ENCODE data around the gene PKMYT1.

Gene PKMYT1

DNA sequence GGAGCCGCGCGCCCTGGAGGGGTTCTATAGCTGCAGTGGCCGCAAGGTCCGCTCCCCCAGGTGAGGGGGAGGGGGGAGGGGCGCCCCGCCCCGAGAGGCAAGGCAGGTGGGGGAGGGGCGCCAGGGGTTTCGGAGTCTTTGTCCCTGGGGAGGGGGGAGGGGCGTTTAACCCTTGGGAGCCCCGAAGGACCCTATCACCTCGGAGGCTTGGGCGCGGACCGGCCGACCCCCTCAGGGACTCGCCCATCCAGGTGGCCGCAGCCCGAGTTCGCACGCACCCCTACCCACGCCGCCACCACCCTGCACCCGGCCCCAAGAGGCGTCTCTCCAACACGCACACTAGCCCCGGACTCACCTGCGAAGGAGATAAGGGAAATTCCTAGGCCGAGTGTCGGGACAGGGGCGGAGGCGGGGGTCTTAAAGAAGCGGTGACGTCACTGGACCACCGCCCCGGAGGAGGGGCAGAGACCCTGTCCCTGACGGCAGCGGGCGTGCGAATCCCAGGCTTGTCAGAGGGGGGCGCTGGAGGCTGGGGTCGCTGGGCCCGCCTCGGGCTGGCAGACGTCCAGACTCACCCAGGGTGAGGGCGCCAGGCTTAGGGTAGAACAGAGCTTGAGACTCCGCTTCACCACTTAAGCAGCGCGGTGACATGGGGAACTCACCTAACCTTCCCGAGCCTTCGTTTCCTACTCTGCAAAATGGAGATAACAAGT lies 37.7 kb upstream of the PKMYT1 start, which contains the start of gene CLDN6:
Gene CLDN6, minus strand, starts transcription at position 390 of the 713 bp plus-strand sequence. CDS start 2,162 bp downstream, outside the sequence.
- peak; percentile 79 for DNase-seq (ENCODE audit: low spot score)

- DNase-seq (ENCODE audit: low spot score), result no peak
Measured at GRCh38 chr16:3017344-3017743, 37.1 kb upstream of the PKMYT1 start.

- no peak for DNase-seq (ENCODE audit: low spot score)
Measured at GRCh38 chr16:3015865-3016521, 35.7 kb upstream of the PKMYT1 start.

- no peak for DNase-seq (ENCODE audit: low spot score)
Measured at GRCh38 chr16:3014971-3015370, 34.7 kb upstream of the PKMYT1 start.

DNA sequence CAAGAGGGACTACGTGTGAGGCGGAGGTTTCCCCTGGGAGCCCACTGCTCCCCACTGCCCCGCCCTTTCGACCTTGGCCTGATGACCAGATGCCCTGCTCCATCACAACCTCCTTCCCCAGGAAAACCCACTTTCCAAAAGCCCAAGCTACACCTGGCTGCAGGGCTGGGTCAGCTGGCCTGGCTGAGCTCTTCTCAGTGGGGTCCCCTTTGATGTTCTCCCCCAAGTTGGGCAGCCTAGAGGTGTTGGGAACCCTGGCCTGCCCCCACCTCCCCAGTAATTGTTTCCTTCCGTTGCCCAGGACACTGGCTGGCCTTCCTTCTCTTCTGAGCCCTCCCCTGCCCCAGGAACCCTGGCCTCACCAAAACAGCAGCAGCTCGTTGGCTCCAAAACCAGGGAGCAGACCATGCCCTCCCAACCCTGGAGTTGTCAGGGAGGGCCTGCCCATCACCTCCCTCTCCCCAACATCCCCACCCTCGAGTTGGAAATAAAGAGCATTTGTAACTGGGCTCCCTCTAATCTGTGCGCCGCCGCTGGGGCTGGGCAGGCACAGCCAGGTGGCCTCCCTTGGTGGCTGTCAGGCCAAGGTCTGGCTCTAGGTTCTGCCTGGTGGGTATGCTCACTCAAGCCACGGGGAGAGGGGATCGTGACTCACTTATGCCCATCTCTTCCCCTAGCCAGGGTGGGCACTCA lies 33.9 kb upstream of the PKMYT1 start:
- no peak for DNase-seq (ENCODE audit: low spot score)

DNA sequence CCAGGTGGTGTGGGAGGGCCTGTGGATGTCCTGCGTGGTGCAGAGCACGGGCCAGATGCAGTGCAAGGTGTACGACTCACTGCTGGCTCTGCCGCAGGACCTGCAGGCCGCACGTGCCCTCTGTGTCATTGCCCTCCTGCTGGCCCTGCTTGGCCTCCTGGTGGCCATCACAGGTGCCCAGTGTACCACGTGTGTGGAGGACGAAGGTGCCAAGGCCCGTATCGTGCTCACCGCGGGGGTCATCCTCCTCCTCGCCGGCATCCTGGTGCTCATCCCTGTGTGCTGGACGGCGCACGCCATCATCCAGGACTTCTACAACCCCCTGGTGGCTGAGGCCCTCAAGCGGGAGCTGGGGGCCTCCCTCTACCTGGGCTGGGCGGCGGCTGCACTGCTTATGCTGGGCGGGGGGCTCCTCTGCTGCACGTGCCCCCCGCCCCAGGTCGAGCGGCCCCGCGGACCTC lies 33.3 kb upstream of the PKMYT1 start:
- no peak for DNase-seq (ENCODE audit: low spot score)

DNA sequence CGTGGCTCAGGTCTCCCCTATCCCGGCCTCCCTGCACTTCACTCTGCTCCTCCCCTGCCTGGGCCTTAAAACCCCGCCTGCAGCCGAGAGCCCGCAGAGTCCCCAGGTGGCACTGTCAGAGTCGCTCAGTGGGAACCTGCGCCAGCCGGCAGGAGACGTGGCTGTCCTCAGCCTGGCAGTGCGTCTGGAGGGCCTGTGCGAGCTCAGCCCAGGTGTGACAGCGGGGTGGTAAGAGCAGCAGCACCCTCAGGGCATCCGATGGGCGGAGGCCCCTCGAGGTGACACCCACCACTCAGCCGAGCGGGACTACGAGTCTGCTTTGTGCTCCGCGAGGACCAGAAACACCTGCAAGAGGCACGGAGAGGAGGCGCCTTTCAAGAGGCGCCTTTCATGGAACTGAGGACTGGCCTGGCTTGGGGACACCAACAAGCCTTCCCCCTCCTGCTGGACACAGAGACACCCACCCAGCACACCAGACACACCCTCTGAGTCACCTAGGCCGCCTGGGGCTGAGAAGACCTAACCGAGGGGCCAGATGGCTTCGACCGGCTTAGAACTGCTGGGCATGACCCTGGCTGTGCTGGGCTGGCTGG lies 32.7 kb upstream of the PKMYT1 start, which contains the start of gene CLDN9:
Gene CLDN9, plus strand, starts transcription at position 96 of the 593 bp plus-strand sequence. Its CDS starts 440 bp downstream, at position 536.
- DNase-seq (ENCODE audit: low spot score), result no peak

DNA sequence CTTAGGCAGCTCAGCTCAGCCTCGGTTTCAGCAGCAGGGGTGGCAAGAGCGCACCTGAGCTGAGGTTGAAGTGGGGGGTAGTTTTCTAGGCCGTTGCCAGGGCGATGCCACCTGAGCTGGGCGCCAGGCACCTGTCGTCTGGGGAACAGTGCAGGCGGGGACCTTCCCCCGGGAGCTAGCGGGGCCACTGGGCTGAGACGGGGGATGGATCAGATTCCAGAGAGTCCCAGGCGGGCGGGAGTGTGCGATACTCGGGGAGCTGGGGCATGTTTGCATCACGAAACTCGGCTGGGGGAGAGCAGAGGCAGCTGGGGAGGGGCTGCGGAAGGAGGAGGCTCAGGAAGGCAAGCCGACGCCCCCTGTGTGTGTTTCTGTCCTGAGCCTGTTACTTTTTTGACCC lies 32.0 kb upstream of the PKMYT1 start:
- no peak for DNase-seq (ENCODE audit: low spot score)

- DNase-seq (ENCODE audit: low spot score), result no peak
Measured at GRCh38 chr16:3010510-3010909, 30.3 kb upstream of the PKMYT1 start.

- DNase-seq (ENCODE audit: low spot score), result peak; percentile 57
Measured at GRCh38 chr16:3009568-3010390, 29.5 kb upstream of the PKMYT1 start.

DNA sequence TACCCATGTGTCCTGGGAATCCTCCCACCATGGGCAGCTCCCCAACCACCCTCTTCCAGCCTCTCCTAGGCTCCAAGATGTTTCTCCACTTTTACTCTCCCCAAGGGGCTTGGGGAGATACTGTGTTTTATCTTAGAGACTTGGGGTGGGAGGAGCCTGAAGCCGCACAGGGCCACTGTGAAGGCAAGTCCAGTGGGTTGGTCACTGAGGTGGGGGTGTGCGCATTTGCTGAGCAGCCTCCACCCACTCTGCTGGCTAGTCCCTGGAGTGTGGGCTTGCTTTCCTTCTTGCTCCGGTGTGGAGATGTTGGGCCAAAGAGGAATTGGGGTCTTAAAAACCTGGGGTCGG lies 28.4 kb upstream of the PKMYT1 start:
- DNase-seq (ENCODE audit: low spot score), result no peak

GRCh38 chr16:3007957-3008689 lies 27.9 kb upstream of the PKMYT1 start:
- DNase-seq (ENCODE audit: low spot score), result no peak

GRCh38 chr16:3007059-3007956 lies 27.1 kb upstream of the PKMYT1 start:
- no peak for DNase-seq (ENCODE audit: low spot score)

DNA sequence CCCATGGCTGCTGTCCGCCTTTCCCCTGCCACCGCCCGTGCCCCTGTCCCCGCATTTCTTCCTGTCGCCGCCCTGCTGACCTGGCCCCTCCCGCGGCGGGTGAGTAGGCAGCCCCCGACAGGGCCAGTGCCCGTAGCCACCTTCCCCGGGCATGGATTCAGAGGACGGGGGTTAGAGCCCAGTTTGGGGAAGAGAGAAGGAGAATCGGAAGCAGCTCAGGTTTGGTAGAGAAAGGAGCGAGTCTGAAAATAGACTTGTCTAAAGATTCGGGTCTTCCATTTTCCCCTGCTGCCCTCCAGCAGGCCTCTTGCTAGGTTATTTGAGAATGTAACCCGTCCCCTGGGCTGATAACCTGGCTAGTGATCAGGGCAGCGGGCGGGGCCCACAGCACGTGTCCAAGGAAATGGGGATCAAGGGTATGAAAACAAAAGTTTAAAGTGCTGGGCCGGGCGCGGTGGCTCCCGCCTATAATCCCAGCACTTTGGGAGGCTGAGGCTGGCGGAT lies 24.6 kb upstream of the PKMYT1 start:
- no peak for DNase-seq (ENCODE audit: low spot score)

DNA sequence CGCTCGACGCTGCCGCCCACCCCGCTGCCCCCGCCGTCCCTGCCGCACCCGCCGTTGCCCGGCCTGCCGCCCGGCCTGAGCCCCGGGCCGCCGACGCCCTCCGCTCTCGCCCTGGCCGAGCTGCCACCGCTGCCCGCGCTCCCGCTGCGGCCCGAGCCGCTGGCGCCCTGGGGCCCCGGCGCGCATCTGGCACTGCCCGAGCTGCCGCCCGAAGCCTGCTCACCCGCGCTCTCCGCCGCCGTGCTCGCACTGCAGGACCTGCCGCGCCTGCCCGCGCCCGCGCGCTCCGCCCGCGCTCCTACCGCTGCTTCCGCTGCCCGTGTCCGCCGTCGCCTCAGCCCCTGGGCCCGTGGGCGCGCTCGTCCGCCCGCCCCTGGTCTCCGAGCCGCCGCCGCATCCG lies 24.1 kb upstream of the PKMYT1 start:
- DNase-seq (ENCODE audit: low spot score), result no peak

DNA sequence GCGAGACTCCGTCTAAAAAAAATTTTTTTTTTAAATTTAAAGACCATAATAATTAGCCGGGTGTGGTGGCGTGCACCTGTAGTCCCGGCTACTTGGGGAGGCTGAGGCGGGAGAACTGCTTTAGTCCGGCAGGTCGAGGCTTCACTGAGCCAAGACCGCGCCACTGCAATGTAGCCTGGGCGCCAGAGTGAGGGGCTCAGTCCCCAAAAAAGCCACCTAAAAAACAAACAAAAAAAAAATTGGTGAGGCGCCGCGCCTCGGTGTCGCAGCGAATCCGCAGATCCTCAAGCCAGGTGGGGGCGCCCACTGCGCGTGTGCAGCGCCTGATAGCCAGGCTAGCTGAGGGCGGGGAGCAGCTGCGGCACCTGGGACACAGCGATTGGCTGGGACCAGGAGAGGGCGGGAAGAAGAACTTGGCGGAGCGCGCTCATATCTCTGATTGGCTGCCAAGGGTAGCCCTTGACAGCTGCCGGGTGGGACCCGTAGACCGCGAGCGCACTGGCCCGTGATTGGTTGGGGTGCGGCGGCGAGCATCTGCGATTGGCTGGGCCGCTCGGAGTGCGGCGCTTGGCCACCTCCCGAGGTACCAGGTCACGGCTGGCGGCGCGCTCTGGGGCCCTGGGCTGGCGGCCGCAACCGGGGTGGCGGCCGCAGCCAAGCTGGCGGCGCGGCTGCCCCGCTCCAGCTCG lies 23.5 kb upstream of the PKMYT1 start:
- DNase-seq (ENCODE audit: low spot score), result peak; percentile 94

DNA sequence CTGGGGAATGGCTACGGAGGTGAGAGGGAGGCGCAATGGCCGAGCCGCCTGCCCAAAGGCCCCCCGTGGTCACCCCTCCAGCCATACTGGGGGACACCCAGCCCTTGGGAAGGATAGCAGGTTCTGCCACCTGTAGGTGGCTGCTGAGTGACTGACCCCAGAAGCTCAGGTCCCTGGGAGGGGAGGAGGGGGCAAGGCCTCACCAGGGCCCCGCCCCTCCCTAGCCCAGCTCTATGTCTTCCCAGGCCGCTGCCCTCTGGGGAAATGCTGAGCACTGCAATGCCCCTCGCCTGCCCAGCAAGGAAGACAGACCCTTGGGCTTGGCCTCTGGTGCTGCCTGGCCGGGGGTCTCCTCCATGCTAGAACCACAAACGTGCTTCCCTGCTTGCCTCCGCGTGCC lies 21.1 kb upstream of the PKMYT1 start:
- DNase-seq (ENCODE audit: low spot score), result no peak

- no peak for DNase-seq (ENCODE audit: low spot score)
Measured at GRCh38 chr16:3000540-3000939, 20.3 kb upstream of the PKMYT1 start.

DNA sequence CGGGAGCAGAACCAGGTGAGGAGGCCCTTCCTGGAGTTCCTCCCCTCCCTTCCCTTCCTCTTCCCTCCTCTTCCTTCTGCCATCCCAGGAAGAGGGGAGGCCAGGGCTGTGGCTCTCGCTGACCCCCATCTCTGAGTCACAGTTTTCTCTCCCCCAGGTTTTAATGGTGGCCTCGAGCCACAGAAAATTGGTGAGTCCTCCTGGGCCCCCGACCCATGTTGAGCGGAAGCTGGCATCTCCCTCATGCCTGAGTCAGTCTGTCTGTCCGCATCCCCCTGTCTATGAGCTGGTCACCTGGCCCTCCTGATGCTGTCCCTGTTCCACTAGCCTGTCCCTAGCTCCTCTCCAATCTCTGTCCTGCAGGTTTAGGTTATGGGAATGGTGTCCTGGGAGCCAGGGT lies 19.7 kb upstream of the PKMYT1 start:
- DNase-seq (ENCODE audit: low spot score), result no peak
